Measurements from ENCODE around the gene SYNJ2. TPM values are rescaled to one million over a fixed set of nuclear protein-coding genes. Genes with fewer than 3 reads are reported as not detected.

The SYNJ2 gene
- total RNA-seq, 1 donor from 2014 or later: 8.2 TPM

DNA sequence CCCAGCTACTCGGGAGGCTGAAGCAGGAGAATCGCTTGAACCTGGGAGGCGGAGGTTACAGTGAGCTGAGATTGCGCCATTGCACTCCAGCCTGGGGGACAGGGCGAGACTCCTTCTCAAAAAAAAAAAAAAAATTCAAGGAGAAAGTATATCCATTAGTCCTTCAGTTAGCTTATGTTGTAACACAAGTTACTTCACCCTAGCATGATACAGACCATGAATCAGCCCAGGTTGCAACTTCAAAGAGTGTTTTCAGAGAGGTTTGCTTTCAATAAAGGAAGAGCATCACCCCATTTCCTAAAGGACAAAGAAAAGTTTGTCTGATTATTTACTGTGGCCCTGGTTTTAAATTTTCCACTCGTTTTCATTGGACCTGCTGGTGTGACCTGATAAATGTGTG, 113.4 kb downstream of the SYNJ2 start:
- no peaks in the 10 kb centered on the region for H3K27me3 ChIP-seq (ENCODE audit: control insufficient read depth, insufficient read depth, low read length)
- DNase-seq (ENCODE audit: low read depth): peak; percentile 77
- H3K36me3 ChIP-seq (ENCODE audit: control insufficient read depth, insufficient read depth, low read length): peaks cover 7% of the 10 kb centered on the region
- no peak for TF ChIP-seq CTCF (IDR thresholded peaks at IDR 0.05; ENCODE audit: insufficient read depth, low read length, severe bottlenecking)
- no peak overlapping the region for H3K4me3 ChIP-seq (ENCODE audit: low read depth, low read length)
- no peak for FAIRE-seq

- DNase-seq (ENCODE audit: low read depth) (no peak), FAIRE-seq (no peak)
- no peak for TF ChIP-seq CTCF (IDR thresholded peaks at IDR 0.05; ENCODE audit: insufficient read depth, low read length, severe bottlenecking)
- H3K36me3 ChIP-seq (ENCODE audit: control insufficient read depth, insufficient read depth, low read length): peaks cover 7% of the 10 kb centered on the region
- no peak overlapping the region for H3K4me3 ChIP-seq (ENCODE audit: low read depth, low read length)
- H3K27me3 ChIP-seq (ENCODE audit: control insufficient read depth, insufficient read depth, low read length): no peaks in the 10 kb centered on the region
Observed at GRCh38 chr6:158095671-158096070, 114.0 kb downstream of the SYNJ2 start.

DNA sequence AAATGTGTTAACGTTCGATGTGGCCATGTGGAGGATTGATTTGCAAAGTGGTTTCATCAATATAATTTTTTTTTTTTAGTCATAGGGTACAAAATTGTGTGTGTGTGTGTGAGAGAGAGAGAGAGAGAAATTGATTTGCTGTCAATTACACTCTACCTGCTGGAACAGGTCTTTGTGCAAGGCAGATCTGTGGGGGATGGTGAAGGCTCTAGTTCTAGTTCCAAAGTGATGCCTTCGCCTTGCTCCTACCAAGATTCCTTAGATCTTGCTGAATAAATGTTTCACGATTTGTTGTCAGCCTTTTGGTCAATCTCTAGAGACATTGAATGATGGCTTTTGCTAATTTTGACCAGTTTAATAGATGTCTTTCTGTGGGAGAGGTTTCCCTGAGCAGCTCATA, 121.6 kb downstream of the SYNJ2 start:
- Histone ChIP-seq H3K36me3 (ENCODE audit: control insufficient read depth, insufficient read depth, low read length) (no peaks in the 10 kb centered on the region), H3K4me3 (ENCODE audit: low read depth, low read length) (no peak overlapping the region), H3K27me3 (ENCODE audit: control insufficient read depth, insufficient read depth, low read length) (no peaks in the 10 kb centered on the region)
- TF ChIP-seq CTCF (IDR thresholded peaks at IDR 0.05; ENCODE audit: insufficient read depth, low read length, severe bottlenecking): no peak
- DNase-seq (ENCODE audit: low read depth) (no peak), FAIRE-seq (no peak)

GRCh38 chr6:158104696-158105095, 123.0 kb downstream of the SYNJ2 start:
- H3K27me3 ChIP-seq (ENCODE audit: control insufficient read depth, insufficient read depth, low read length): no peaks in the 10 kb centered on the region
- no peak for TF ChIP-seq CTCF (IDR thresholded peaks at IDR 0.05; ENCODE audit: insufficient read depth, low read length, severe bottlenecking)
- no peaks in the 10 kb centered on the region for H3K36me3 ChIP-seq (ENCODE audit: control insufficient read depth, insufficient read depth, low read length)
- H3K4me3 ChIP-seq (ENCODE audit: low read depth, low read length): no peak overlapping the region
- DNase-seq (ENCODE audit: low read depth): no peak
- no peak for FAIRE-seq

- H3K27me3 ChIP-seq (ENCODE audit: control insufficient read depth, insufficient read depth, low read length): no peaks in the 10 kb centered on the region
- DNase-seq (ENCODE audit: low read depth) (no peak), FAIRE-seq (no peak)
- no peak overlapping the region for H3K4me3 ChIP-seq (ENCODE audit: low read depth, low read length)
- no peak for TF ChIP-seq CTCF (IDR thresholded peaks at IDR 0.05; ENCODE audit: insufficient read depth, low read length, severe bottlenecking)
- H3K36me3 ChIP-seq (ENCODE audit: control insufficient read depth, insufficient read depth, low read length): no peaks in the 10 kb centered on the region
Observed at GRCh38 chr6:158109748-158110147, 128.1 kb downstream of the SYNJ2 start.

DNA sequence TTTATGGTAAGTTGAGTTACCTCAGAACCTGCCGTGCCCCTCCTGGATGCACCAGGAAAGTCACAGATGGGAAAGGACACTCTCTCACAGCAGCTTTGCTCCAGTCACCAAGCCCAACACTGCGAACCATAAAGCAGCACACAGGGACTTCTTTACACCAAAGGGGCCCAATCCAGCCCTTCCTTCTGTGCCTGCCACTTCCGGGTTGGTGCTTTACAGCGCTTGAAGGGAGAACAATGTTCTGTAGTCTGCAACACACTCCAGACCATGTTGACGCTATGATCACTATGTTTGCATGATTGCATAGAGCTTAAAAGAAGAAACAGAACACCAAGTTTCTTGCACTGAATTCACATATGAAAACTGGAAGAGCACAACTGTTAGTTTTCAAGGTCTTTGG, 129.3 kb downstream of the SYNJ2 start:
- Histone ChIP-seq H3K4me3 (ENCODE audit: low read depth, low read length) (no peak overlapping the region), H3K27me3 (ENCODE audit: control insufficient read depth, insufficient read depth, low read length) (no peaks in the 10 kb centered on the region), H3K36me3 (ENCODE audit: control insufficient read depth, insufficient read depth, low read length) (no peaks in the 10 kb centered on the region)
- peak; percentile 23 for FAIRE-seq
- no peak for DNase-seq (ENCODE audit: low read depth)
- no peak for TF ChIP-seq CTCF (IDR thresholded peaks at IDR 0.05; ENCODE audit: insufficient read depth, low read length, severe bottlenecking)

Data from bronchial epithelial cell (primary cell).